PC-9 (cell line): ENCODE results near the gene S100PBP.

Experiments used
- EZH2 ChIP-seq: fragments of 200-600 bp; sonication (generic); IDR thresholded peaks from 2 replicates; pipeline ENCODE4 v1.8.0; 2017; ENCODE audit warnings: antibody characterized with exemption, low read depth
- TF ChIP-seq, protein P1 (sequence below): fragments of 200-600 bp; sonication (generic); conservative IDR thresholded peaks from 2 replicates; pipeline ENCODE4 v1.6.1; 2017; ENCODE audit warnings: mixed run types, antibody characterized with exemption, mild to moderate bottlenecking, moderate library complexity

DNA sequence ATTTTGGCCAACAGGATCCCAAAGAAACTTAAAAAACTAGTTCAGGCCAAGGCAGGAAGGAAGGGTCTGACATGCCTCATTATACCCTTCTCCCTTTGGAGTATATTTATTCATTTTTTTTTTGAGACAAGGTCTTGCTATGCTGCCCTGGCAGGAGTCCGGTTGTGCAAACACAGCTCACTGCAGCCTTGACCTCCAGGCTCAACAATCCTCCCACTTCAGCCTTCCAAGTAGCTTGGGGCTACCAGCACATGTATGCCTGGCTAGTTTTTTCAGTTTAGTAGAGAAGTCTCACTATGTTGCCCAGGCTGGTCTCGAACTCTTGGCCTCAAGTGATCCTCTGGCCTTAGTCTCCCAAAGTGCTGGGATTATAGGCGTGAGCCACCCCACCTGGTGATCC, 5.5 kb upstream of the S100PBP start:
- TF ChIP-seq, protein P1, sequence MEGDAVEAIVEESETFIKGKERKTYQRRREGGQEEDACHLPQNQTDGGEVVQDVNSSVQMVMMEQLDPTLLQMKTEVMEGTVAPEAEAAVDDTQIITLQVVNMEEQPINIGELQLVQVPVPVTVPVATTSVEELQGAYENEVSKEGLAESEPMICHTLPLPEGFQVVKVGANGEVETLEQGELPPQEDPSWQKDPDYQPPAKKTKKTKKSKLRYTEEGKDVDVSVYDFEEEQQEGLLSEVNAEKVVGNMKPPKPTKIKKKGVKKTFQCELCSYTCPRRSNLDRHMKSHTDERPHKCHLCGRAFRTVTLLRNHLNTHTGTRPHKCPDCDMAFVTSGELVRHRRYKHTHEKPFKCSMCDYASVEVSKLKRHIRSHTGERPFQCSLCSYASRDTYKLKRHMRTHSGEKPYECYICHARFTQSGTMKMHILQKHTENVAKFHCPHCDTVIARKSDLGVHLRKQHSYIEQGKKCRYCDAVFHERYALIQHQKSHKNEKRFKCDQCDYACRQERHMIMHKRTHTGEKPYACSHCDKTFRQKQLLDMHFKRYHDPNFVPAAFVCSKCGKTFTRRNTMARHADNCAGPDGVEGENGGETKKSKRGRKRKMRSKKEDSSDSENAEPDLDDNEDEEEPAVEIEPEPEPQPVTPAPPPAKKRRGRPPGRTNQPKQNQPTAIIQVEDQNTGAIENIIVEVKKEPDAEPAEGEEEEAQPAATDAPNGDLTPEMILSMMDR: no peak
- no peak for TF ChIP-seq EZH2
